Testis (tissue), 2 donors: ENCODE results near the gene PNPLA8.

Experiments
- POLR2A ChIP-seq: fragments of 450-650 bp; IDR thresholded peaks from one replicate; pipeline ENCODE4 v1.6.1; 2017; ENCODE audit warnings: antibody characterized with exemption, mild to moderate bottlenecking, moderate library complexity
- TF ChIP-seq, protein P1 (sequence below), 3 experiments: fragments of 450-650 bp in 2 of 3; fragments of 200-600 bp in 1 of 3; sonication (generic) in 1 of 3; IDR thresholded peaks; one replicate each; pipeline ENCODE4 v1.5.1; 2016 to 2019; ENCODE audit warnings: antibody characterized with exemption in 3 of 3, mild to moderate bottlenecking in 2 of 3, moderate library complexity in 1 of 3

DNA sequence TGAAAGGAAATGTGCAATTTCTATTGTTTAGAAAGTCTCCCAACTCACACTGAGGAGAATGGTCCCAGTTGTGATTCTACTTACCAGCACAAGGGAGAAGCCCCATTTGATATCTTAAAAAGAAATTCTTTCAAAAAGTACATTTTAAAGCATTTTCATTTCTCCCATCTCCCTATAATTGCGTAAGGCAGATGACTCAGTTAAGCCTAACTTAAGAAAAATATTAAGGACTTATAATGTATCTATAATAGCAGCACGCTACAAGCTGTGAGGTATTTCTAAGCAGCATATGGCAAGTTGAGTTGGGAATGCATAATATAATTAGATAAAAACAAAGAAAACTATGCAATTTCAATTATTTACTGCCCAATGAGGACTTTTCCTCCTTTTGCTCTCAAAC, 61.2 kb downstream of the PNPLA8 start:
- TF ChIP-seq, protein P1, sequence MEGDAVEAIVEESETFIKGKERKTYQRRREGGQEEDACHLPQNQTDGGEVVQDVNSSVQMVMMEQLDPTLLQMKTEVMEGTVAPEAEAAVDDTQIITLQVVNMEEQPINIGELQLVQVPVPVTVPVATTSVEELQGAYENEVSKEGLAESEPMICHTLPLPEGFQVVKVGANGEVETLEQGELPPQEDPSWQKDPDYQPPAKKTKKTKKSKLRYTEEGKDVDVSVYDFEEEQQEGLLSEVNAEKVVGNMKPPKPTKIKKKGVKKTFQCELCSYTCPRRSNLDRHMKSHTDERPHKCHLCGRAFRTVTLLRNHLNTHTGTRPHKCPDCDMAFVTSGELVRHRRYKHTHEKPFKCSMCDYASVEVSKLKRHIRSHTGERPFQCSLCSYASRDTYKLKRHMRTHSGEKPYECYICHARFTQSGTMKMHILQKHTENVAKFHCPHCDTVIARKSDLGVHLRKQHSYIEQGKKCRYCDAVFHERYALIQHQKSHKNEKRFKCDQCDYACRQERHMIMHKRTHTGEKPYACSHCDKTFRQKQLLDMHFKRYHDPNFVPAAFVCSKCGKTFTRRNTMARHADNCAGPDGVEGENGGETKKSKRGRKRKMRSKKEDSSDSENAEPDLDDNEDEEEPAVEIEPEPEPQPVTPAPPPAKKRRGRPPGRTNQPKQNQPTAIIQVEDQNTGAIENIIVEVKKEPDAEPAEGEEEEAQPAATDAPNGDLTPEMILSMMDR (IDR thresholded peaks at IDR 0.05) = no peak
- TF ChIP-seq POLR2A = no peak
